Karpas-422 (cell line): ENCODE measurements around the gene MAP3K3. TPM values are rescaled to one million over a fixed set of nuclear protein-coding genes. Genes with fewer than 3 reads are reported as not detected.
A peak's percentile ranks its signal among the peaks of the same experiment; 100 is the strongest.

Source experiments
- DNase-seq: peaks from one replicate; pipeline ENCODE4 v3.0.0-alpha.2; 2015
- H2AFZ ChIP-seq: fragments of 200-600 bp; sonication (generic); 2 replicates; pipeline ENCODE4 v1.6.1; 2014; ENCODE audit warnings: antibody characterized with exemption, low read length, mixed read lengths
- H3K27ac ChIP-seq: fragments of 200-600 bp; sonication (generic); 2 replicates; pipeline ENCODE4 v1.5.1; 2014; ENCODE audit warnings: mild to moderate bottlenecking, low read length, moderate library complexity
- H3K27me3 ChIP-seq: fragments of 200-600 bp; sonication (generic); 2 replicates; pipeline ENCODE4 v1.6.1; 2014; ENCODE audit warnings: low read length, mixed read lengths
- H3K36me3 ChIP-seq: fragments of 200-600 bp; sonication (generic); 2 replicates; pipeline ENCODE4 v1.6.1; 2014; ENCODE audit warnings: low read length, mixed read lengths; ENCODE audit not compliant: insufficient read depth
- H3K4me1 ChIP-seq: fragments of 200-600 bp; sonication (generic); 2 replicates; pipeline ENCODE4 v1.6.1; 2014; ENCODE audit warnings: mild to moderate bottlenecking, low read length, mixed read lengths
- H3K4me2 ChIP-seq: fragments of 200-600 bp; sonication (generic); 2 replicates; pipeline ENCODE4 v1.6.1; 2014; ENCODE audit warnings: low read length, low read depth, mild to moderate bottlenecking; ENCODE audit not compliant: poor library complexity, severe bottlenecking
- H3K4me3 ChIP-seq: fragments of 200-600 bp; sonication (generic); 2 replicates; pipeline ENCODE4 v1.5.1; 2014; ENCODE audit warnings: mild to moderate bottlenecking, antibody characterized with exemption, low read length, mixed read lengths
- H3K79me2 ChIP-seq: fragments of 200-600 bp; sonication (generic); 2 replicates; pipeline ENCODE4 v1.6.1; 2014; ENCODE audit warnings: mild to moderate bottlenecking, low read length, mixed read lengths
- H3K9ac ChIP-seq: fragments of 200-600 bp; sonication (generic); 2 replicates; pipeline ENCODE4 v1.6.0; 2014; ENCODE audit warnings: low read length
- H3K9me2 ChIP-seq: fragments of 200-600 bp; sonication (generic), shearing (Covaris generic); replicated peaks from 2 replicates; pipeline ENCODE4 v1.6.0; 2014; ENCODE audit warnings: mild to moderate bottlenecking, low read length, moderate library complexity; ENCODE audit not compliant: insufficient read depth
- H3K9me3 ChIP-seq: fragments of 300-700, 200-600 bp; sonication (generic); 2 replicates; pipeline ENCODE4 v1.6.1; 2014; ENCODE audit warnings: low read length, mixed read lengths
- H4K20me1 ChIP-seq: fragments of 200-600 bp; sonication (generic); 2 replicates; pipeline ENCODE4 v1.6.1; 2014; ENCODE audit warnings: mild to moderate bottlenecking, antibody characterized with exemption, low read length, low read depth; ENCODE audit not compliant: insufficient read depth
- total RNA-seq: library from RNA; depleted of rRNA; stranded (reverse); fragments of >200 nt; shearing (Covaris generic); gene quantifications from 2 replicates; pipeline ENCODE4 v1.2.3, GENCODE V29; 2014; ENCODE audit warnings: low replicate concordance

The MAP3K3 gene
- total RNA-seq, 1 experiment from 2014 or later: 17.8 TPM

GRCh38 chr17:63694229-63694949, 72.2 kb downstream of the MAP3K3 start:
- H3K4me3 ChIP-seq: no peak overlapping the region; the same call in 1 of the 2 replicates
- peaks cover 11% of the 10 kb centered on the region; the same call in 1 of the 2 replicates for H3K79me2 ChIP-seq
- no peaks in the 10 kb centered on the region for H3K9me3 ChIP-seq
- H3K27ac ChIP-seq: peak overlapping the region; percentile 96
- no peaks in the 10 kb centered on the region for H4K20me1 ChIP-seq
- peaks cover 12% of the 10 kb centered on the region for H3K36me3 ChIP-seq
- peak overlapping the region; percentile 93 for H3K4me2 ChIP-seq
- peak overlapping the region; percentile 82 for H3K9ac ChIP-seq
- H3K4me1 ChIP-seq: peaks cover 41% of the 10 kb centered on the region
- no peaks in the 10 kb centered on the region for H3K27me3 ChIP-seq
- no peak overlapping the region for H2AFZ ChIP-seq
- peak; percentile 50 for DNase-seq
- no peaks in the 10 kb centered on the region for H3K9me2 ChIP-seq

- H3K9me3 ChIP-seq: no peaks in the 10 kb centered on the region
- no peak overlapping the region for H2AFZ ChIP-seq
- peak overlapping the region; percentile 93 for H3K4me2 ChIP-seq
- H3K27ac ChIP-seq: peak overlapping the region; percentile 96
- H3K27me3 ChIP-seq: no peaks in the 10 kb centered on the region
- H4K20me1 ChIP-seq: no peaks in the 10 kb centered on the region
- H3K9ac ChIP-seq: peak overlapping the region; percentile 82
- H3K36me3 ChIP-seq: peaks cover 12% of the 10 kb centered on the region
- DNase-seq: peak; percentile 78
- peaks cover 11% of the 10 kb centered on the region; the same call in 1 of the 2 replicates for H3K79me2 ChIP-seq
- H3K4me1 ChIP-seq: peaks cover 41% of the 10 kb centered on the region
- H3K4me3 ChIP-seq: peak overlapping the region; percentile 43; the same call in 1 of the 2 replicates
- H3K9me2 ChIP-seq: no peaks in the 10 kb centered on the region
These were observed 72.9 kb downstream of the MAP3K3 start for GRCh38 chr17:63694950-63695773.

- peaks cover 48% of the 10 kb centered on the region for H3K4me1 ChIP-seq
- peak overlapping the region; percentile 82 for H3K9ac ChIP-seq
- peak overlapping the region; percentile 93 for H3K4me2 ChIP-seq
- H3K4me3 ChIP-seq: peak overlapping the region; percentile 76; the same call in 1 of the 2 replicates
- no peaks in the 10 kb centered on the region for H3K9me3 ChIP-seq
- H4K20me1 ChIP-seq: no peaks in the 10 kb centered on the region
- no peaks in the 10 kb centered on the region for H3K9me2 ChIP-seq
- no peak overlapping the region for H2AFZ ChIP-seq
- DNase-seq: no peak
- H3K36me3 ChIP-seq: peaks cover 12% of the 10 kb centered on the region
- peak overlapping the region; percentile 96 for H3K27ac ChIP-seq
- H3K79me2 ChIP-seq: peaks cover 14% of the 10 kb centered on the region
- H3K27me3 ChIP-seq: no peaks in the 10 kb centered on the region
These were observed 73.7 kb downstream of the MAP3K3 start for GRCh38 chr17:63695889-63696288.

- Histone ChIP-seq H3K4me1 (peaks cover 54% of the 10 kb centered on the region), H3K4me2 (peak overlapping the region; percentile 93), H3K79me2 (peaks cover 19% of the 10 kb centered on the region), H3K9me3 (no peaks in the 10 kb centered on the region), H3K9ac (peak overlapping the region; percentile 82), H4K20me1 (no peaks in the 10 kb centered on the region), H2AFZ (no peak overlapping the region), H3K27ac (peak overlapping the region; percentile 96), H3K36me3 (peaks cover 12% of the 10 kb centered on the region), H3K4me3 (peak overlapping the region; percentile 76; the same call in 1 of the 2 replicates), H3K9me2 (no peaks in the 10 kb centered on the region), H3K27me3 (no peaks in the 10 kb centered on the region)
- DNase-seq: peak; percentile 90
These were observed 74.3 kb downstream of the MAP3K3 start for GRCh38 chr17:63696381-63696961.

GRCh38 chr17:63697341-63698286, 75.4 kb downstream of the MAP3K3 start:
- no peaks in the 10 kb centered on the region for H3K9me2 ChIP-seq
- H3K4me1 ChIP-seq: peaks cover 64% of the 10 kb centered on the region
- DNase-seq: peak; percentile 95
- H2AFZ ChIP-seq: no peak overlapping the region
- no peaks in the 10 kb centered on the region for H3K27me3 ChIP-seq
- no peaks in the 10 kb centered on the region for H3K9me3 ChIP-seq
- H3K9ac ChIP-seq: peak overlapping the region; percentile 82
- H3K4me3 ChIP-seq: peak overlapping the region; percentile 76
- peak overlapping the region; percentile 96 for H3K27ac ChIP-seq
- peaks cover 12% of the 10 kb centered on the region for H3K36me3 ChIP-seq
- peaks cover 29% of the 10 kb centered on the region for H3K79me2 ChIP-seq
- H4K20me1 ChIP-seq: no peaks in the 10 kb centered on the region
- H3K4me2 ChIP-seq: peak overlapping the region; percentile 93

GRCh38 chr17:63698381-63698885, 76.2 kb downstream of the MAP3K3 start:
- Histone ChIP-seq H3K4me3 (peak overlapping the region; percentile 76), H3K36me3 (peaks cover 20% of the 10 kb centered on the region), H3K27me3 (no peaks in the 10 kb centered on the region), H2AFZ (no peak overlapping the region), H4K20me1 (no peaks in the 10 kb centered on the region), H3K9me2 (no peaks in the 10 kb centered on the region), H3K9me3 (no peaks in the 10 kb centered on the region), H3K27ac (peak overlapping the region; percentile 96), H3K79me2 (peaks cover 37% of the 10 kb centered on the region), H3K4me2 (peak overlapping the region; percentile 93), H3K9ac (peak overlapping the region; percentile 82), H3K4me1 (peaks cover 73% of the 10 kb centered on the region)
- peak; percentile 76 for DNase-seq

- DNase-seq: peak; percentile 93
- Histone ChIP-seq H2AFZ (no peak overlapping the region), H3K79me2 (peaks cover 43% of the 10 kb centered on the region), H3K4me3 (peak overlapping the region; percentile 76), H3K4me1 (peaks cover 78% of the 10 kb centered on the region), H3K9me2 (no peaks in the 10 kb centered on the region), H3K36me3 (peaks cover 26% of the 10 kb centered on the region), H3K9ac (peak overlapping the region; percentile 82), H3K4me2 (peak overlapping the region; percentile 93), H3K9me3 (no peaks in the 10 kb centered on the region), H3K27me3 (no peaks in the 10 kb centered on the region), H4K20me1 (no peaks in the 10 kb centered on the region), H3K27ac (peak overlapping the region; percentile 96)
These were observed 76.8 kb downstream of the MAP3K3 start for GRCh38 chr17:63698886-63699637.
